ENCODE data around the gene TFDP1.

DNA sequence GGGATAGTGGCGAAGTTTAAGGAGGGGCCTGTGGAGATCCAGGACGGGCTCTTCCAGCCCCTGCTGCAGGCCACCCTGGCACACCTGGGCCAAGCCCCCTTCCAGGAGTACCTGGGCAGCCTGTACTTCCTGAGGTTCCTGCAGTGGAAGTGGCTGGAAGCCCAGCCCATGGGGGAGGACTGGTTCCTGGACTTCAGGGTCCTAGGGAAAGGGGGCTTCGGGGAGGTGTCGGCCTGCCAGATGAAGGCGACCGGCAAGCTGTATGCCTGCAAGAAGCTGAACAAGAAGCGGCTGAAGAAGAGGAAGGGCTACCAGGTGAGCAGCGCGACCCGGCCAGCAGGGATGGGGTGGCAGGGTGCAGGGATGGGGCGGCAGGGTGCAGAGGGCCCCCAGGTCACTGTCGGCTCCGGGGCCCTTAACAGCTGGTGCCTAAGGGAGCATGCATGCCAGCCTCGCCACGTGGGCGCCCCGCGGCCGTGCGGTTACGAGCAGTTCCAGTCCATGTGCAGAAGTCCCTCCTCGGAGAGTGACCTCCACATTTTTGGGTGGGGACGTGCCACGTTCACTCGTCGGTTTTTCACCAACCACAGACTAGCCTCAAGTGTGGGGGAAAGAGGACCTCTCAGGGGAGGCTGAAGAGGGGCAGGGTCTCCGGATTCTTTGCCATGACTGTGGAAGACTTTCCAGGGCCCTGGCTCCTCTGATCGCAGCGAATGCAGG lies 83.4 kb downstream of the TFDP1 start:
- TF ChIP-seq POLR2AphosphoS5 (IDR thresholded peaks at IDR 0.05; ENCODE audit: low read depth, low read length) = no peak
- TF ChIP-seq TAF1 (IDR thresholded peaks at IDR 0.05; ENCODE audit: borderline replicate concordance, insufficient read depth, low read length) = no peak
- TF ChIP-seq, protein P1, sequence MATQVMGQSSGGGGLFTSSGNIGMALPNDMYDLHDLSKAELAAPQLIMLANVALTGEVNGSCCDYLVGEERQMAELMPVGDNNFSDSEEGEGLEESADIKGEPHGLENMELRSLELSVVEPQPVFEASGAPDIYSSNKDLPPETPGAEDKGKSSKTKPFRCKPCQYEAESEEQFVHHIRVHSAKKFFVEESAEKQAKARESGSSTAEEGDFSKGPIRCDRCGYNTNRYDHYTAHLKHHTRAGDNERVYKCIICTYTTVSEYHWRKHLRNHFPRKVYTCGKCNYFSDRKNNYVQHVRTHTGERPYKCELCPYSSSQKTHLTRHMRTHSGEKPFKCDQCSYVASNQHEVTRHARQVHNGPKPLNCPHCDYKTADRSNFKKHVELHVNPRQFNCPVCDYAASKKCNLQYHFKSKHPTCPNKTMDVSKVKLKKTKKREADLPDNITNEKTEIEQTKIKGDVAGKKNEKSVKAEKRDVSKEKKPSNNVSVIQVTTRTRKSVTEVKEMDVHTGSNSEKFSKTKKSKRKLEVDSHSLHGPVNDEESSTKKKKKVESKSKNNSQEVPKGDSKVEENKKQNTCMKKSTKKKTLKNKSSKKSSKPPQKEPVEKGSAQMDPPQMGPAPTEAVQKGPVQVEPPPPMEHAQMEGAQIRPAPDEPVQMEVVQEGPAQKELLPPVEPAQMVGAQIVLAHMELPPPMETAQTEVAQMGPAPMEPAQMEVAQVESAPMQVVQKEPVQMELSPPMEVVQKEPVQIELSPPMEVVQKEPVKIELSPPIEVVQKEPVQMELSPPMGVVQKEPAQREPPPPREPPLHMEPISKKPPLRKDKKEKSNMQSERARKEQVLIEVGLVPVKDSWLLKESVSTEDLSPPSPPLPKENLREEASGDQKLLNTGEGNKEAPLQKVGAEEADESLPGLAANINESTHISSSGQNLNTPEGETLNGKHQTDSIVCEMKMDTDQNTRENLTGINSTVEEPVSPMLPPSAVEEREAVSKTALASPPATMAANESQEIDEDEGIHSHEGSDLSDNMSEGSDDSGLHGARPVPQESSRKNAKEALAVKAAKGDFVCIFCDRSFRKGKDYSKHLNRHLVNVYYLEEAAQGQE (IDR thresholded peaks at IDR 0.05; ENCODE audit: insufficient read depth in 1 of 2, low read depth in 2 of 2, low read length in 2 of 2) = no peak

All from PFSK-1 (cell line).